HG03378 (cell line): ENCODE measurements around the gene BTN1A1.

ENCODE experiments used
- ATAC-seq: cut with Tn5 transposase; IDR thresholded peaks from one replicate; pipeline ENCODE4 v1.9.1; 2021; ENCODE audit warnings: mild to moderate bottlenecking, moderate library complexity; ENCODE audit not compliant: unreplicated experiment

Gene BTN1A1

GRCh38 chr6:26556263-26557070 is 56.4 kb downstream of the BTN1A1 start:
- no peak for ATAC-seq
